Smooth muscle cell (in vitro differentiated cells): Measurements from ENCODE around the gene NBEA. TPM values are rescaled to one million over a fixed set of nuclear protein-coding genes. Genes with fewer than 3 reads are reported as not detected.
"Not testable (repeated sequence)": the region's sequence is repeated elsewhere in the genome, so short reads cannot be mapped to it uniquely, and the experiment has no call there.

Experiments
- DNase-seq: peaks from one replicate; lab custom pipeline; 2025; ENCODE audit not compliant: unreplicated experiment; lab: John Stamatoyannopoulos, UW
- H2AFZ ChIP-seq: fragments of 200-600 bp; sonication (generic); 2 replicates; pipeline ENCODE4 v1.6.0; 2016; ENCODE audit warnings: antibody characterized with exemption, low read depth, mild to moderate bottlenecking
- H3F3A ChIP-seq: fragments of 200-600 bp; sonication (generic); 2 replicates; pipeline ENCODE4 v1.6.0; 2017; ENCODE audit warnings: antibody characterized with exemption, low read depth
- H3K27ac ChIP-seq: fragments of 200-600 bp; sonication (generic); 2 replicates; pipeline ENCODE4 v1.5.1; 2016; ENCODE audit warnings: low read depth, mild to moderate bottlenecking
- H3K27me3 ChIP-seq: fragments of 200-600 bp; sonication (generic); 2 replicates; pipeline ENCODE4 v1.6.1; 2016; ENCODE audit warnings: low read depth, mild to moderate bottlenecking
- H3K36me3 ChIP-seq: fragments of 200-600 bp; sonication (generic); 2 replicates; pipeline ENCODE4 v1.5.1; 2016; ENCODE audit warnings: low read depth
- H3K4me1 ChIP-seq: fragments of 200-600 bp; sonication (generic); 2 replicates; pipeline ENCODE4 v1.5.1; 2016; ENCODE audit warnings: low read depth
- H3K4me2 ChIP-seq: fragments of 200-600 bp; sonication (generic); 2 replicates; pipeline ENCODE4 v1.6.0; 2016; ENCODE audit warnings: mild to moderate bottlenecking
- H3K4me3 ChIP-seq: fragments of 200-600 bp; sonication (generic); 2 replicates; pipeline ENCODE4 v1.5.1; 2016; ENCODE audit warnings: mild to moderate bottlenecking
- H3K79me2 ChIP-seq: fragments of 200-600 bp; sonication (generic); 2 replicates; pipeline ENCODE4 v1.6.0; 2016; ENCODE audit warnings: low read depth, mild to moderate bottlenecking
- H3K9ac ChIP-seq: fragments of 200-600 bp; sonication (generic); 2 replicates; pipeline ENCODE4 v1.6.0; 2016; ENCODE audit warnings: low read depth
- H3K9me3 ChIP-seq: fragments of 200-600 bp; sonication (generic); replicated peaks from 2 replicates; pipeline ENCODE4 v1.5.1; 2016; ENCODE audit warnings: low read depth
- H4K20me1 ChIP-seq: fragments of 200-600 bp; sonication (generic); 2 replicates; pipeline ENCODE4 v1.6.0; 2016; ENCODE audit warnings: low read depth
- CTCF ChIP-seq: fragments of 200-600 bp; sonication (generic); IDR thresholded peaks from 2 replicates; pipeline ENCODE4 v1.5.1; 2017; ENCODE audit warnings: borderline replicate concordance, mild to moderate bottlenecking, antibody characterized with exemption; ENCODE audit not compliant: insufficient read depth, poor library complexity, severe bottlenecking
- WGBS: methylation state at CpG from one replicate; pipeline ENCODE4 v1.1.7; 2016; ENCODE audit warnings: low lambda C conversion rate; 5-methylcytosine and 5-hydroxymethylcytosine counted together
- polyA plus RNA-seq: library from polyadenylated mRNA; unstranded; fragments of >200 nt; fragmentation: Nextera tagmentation; extraction: Ambion mirVana; gene quantifications from 2 replicates; pipeline ENCODE4 v1.2.1, GENCODE V29; 2016
- total RNA-seq: library from RNA; depleted of rRNA; stranded (reverse); fragments of >200 nt; gene quantifications from 2 replicates; pipeline ENCODE4 v1.2.3, GENCODE V29; 2014

NBEA gene
- total and polyA plus RNA-seq, 2 experiments from 2014 or later: 3.6 to 11.7 TPM

DNA sequence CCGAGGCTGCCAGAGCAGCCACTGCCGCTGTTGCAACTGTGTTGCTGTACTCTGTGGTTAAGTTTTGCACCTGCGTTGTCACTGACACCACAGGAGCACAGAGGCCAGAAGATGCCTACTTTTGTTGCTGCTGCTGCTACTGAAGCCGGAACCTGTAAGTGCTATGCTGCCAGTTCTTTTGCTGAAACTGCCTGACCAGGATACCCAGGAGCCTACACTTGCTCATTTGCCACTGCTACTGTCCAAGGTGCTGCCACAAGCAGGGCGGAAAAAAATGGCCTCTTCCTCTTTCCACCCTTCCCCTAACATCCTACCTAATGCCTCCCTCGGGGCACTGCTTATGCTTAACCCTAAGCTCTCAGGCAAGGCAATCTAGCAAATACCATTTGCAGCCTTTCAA, 29.0 kb upstream of the NBEA start:
- H3K27ac ChIP-seq: no peak overlapping the region

GRCh38 chr13:34914416-34914815, 27.7 kb upstream of the NBEA start:
- no peaks in the 10 kb centered on the region for H3K79me2 ChIP-seq
- H3K9ac ChIP-seq: no peak overlapping the region
- TF ChIP-seq CTCF: no peak
- H3F3A ChIP-seq: no peaks in the 10 kb centered on the region
- H3K9me3 ChIP-seq: no peaks in the 10 kb centered on the region
- H3K27ac ChIP-seq: no peak overlapping the region
- H2AFZ ChIP-seq: no peak overlapping the region
- H3K27me3 ChIP-seq: no peaks in the 10 kb centered on the region
- 11% methylated on average over 2 of the region's 2 CpGs for WGBS
- H3K4me1 ChIP-seq: no peaks in the 10 kb centered on the region
- no peak for DNase-seq
- no peaks in the 10 kb centered on the region for H3K36me3 ChIP-seq
- no peak overlapping the region for H3K4me2 ChIP-seq
- H4K20me1 ChIP-seq: no peaks in the 10 kb centered on the region
- no peak overlapping the region for H3K4me3 ChIP-seq

More for the DNA sequence above, 29.0 kb upstream of the NBEA start:
- H3K4me3 ChIP-seq: no peak overlapping the region
- H3K27me3 ChIP-seq: peaks cover 1% of the 10 kb centered on the region
- no peaks in the 10 kb centered on the region for H3K79me2 ChIP-seq
- no peak overlapping the region for H3K4me2 ChIP-seq
- H3K36me3 ChIP-seq: no peaks in the 10 kb centered on the region
- WGBS: 64% methylated on average over 6 of the region's 6 CpGs
- H2AFZ ChIP-seq: no peak overlapping the region
- no peak for DNase-seq
- TF ChIP-seq CTCF: no peak
- H3K9ac ChIP-seq: no peak overlapping the region
- no peaks in the 10 kb centered on the region for H3K9me3 ChIP-seq
- no peaks in the 10 kb centered on the region for H3F3A ChIP-seq
- H3K4me1 ChIP-seq: no peaks in the 10 kb centered on the region
- no peaks in the 10 kb centered on the region for H4K20me1 ChIP-seq

DNA sequence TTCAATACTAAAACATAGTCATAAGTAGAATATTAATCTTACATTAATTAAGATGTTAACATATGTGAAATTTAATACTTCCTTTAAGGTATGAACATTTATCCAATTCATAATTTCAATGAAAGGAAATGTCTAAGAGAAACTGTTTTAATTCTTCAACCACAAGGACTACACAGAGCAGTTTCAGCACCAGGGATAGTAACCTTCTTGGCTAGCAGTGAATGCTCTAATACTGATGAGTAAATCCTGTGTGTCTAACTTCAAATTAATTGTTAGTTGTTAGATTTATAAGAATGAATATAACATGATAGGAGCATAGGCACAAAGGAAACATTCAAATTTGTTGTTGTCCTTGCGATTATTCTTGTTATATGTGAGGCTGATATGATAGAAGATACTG, 15.6 kb upstream of the NBEA start:
- Histone ChIP-seq H3K4me3 (no peak overlapping the region), H3K27me3 (no peaks in the 10 kb centered on the region), H3K79me2 (no peaks in the 10 kb centered on the region), H3K4me1 (no peaks in the 10 kb centered on the region), H3K9ac (no peak overlapping the region), H3F3A (no peaks in the 10 kb centered on the region), H3K4me2 (no peak overlapping the region), H4K20me1 (no peaks in the 10 kb centered on the region), H3K9me3 (no peaks in the 10 kb centered on the region), H2AFZ (no peak overlapping the region), H3K27ac (no peak overlapping the region), H3K36me3 (no peaks in the 10 kb centered on the region)
- no peak for TF ChIP-seq CTCF
- 81% methylated on average over 1 of the region's 1 CpG for WGBS
- no peak for DNase-seq

DNA sequence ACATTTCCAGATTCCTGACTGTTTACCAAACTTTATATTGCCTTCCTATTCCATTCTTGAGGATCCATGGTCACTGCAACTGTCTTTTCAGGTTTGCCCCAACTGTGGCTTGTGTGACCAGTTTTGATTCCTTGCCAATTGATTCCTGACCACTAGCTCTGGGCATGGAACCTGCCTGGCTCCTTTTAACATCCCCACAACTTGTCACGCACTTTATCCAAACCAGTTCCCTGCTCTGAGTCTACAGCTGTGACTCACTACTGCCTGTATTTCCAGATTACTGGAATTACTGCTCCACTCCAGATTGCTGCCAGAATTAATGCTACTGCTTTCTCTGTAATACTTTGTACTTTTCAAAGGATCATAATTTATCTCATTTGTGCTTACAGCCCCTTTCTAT, 13.4 kb upstream of the NBEA start:
- not testable (repeated sequence) for H3K9me3 ChIP-seq, H3K36me3 ChIP-seq, H3K27ac ChIP-seq, H2AFZ ChIP-seq, H3K4me2 ChIP-seq, DNase-seq, H3K79me2 ChIP-seq, H3F3A ChIP-seq, H3K9ac ChIP-seq, H3K4me1 ChIP-seq, H3K4me3 ChIP-seq, H3K27me3 ChIP-seq, H4K20me1 ChIP-seq
- 27% methylated on average over 1 of the region's 1 CpG for WGBS
